ENCODE measurements around the gene BCAR1.

GRCh38 chr16:75236232-75236631, 15.2 kb downstream of the BCAR1 start:
- no peak for TF ChIP-seq POLR2A (IDR thresholded peaks at IDR 0.05)
- TF ChIP-seq CTCF (IDR thresholded peaks at IDR 0.05), result no peak
